T follicular helper cell (primary cell): ENCODE data around the gene CGB8.

Source experiments
- DNase-seq: peaks from one replicate; pipeline ENCODE4 v3.0.0-alpha.2; 2020; ENCODE audit warnings: low read depth

Gene CGB8

DNA sequence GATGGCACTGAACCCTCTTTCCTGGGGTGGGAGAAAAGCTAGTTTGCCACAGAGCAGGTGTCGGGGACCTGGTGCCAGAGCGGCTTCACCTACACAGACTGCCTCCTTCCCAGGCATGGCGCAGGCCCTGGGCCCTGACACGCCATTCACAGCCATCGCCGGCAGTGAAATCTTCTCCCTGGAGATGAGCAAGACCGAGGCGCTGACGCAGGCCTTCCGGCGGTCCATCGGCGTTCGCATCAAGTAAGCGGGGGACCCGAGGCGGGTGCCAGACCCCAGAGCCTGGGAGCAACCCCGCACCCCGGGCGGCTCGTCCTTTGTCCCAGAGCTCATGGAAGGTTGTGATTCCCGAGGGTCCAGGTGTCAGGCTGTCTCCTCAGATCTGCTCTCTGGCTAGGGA lies 42.0 kb downstream of the CGB8 start:
- no peak for DNase-seq

DNA sequence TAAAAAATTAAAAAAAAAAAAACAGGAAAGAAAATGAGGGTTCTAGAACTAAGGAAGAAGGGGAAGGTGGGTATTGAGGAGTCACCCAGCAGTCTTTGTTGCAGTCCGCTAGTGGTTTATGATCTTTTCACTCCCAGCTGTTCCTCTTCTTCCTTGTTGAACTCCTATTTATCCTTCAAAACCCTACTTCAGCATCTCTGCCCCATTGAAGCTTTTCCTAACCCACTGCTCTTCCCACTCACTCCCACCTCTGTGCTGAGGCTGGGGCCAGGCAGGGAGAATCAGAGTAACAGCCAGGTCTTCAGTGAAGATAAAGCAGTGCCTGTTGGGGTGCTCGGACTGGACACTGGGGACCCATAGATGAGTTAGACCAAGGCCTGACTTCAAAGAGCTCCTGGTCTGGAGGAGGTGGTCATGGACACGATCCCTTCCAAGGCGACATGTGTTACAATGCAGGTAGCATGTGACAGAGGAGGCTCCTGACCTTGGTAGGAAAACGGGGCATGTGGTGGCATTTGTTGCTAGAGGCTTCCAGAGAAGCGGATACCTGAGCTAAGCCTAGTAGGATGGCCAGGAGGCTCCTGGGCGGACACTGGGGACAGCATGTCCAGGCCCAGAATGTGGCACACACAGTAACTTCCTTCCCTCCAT lies 43.8 kb downstream of the CGB8 start:
- no peak for DNase-seq

DNA sequence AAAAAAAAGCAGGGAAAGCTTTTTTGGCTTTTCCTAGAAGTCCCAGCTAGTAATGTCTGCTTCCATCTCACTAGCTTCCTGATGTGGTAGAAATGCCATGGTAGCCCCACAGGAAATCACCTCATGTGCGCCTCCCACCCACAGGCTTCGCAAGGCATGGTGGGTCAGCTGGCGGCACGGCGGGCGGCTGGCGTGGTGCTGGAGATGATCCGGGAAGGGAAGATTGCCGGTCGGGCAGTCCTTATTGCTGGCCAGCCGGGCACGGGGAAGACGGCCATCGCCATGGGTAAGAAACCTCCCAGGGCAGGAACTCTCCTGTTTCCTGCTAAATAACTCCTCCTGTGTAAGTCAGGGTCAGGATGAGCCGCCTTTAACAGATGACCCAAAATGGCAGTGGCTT lies 44.8 kb downstream of the CGB8 start:
- no peak for DNase-seq

DNA sequence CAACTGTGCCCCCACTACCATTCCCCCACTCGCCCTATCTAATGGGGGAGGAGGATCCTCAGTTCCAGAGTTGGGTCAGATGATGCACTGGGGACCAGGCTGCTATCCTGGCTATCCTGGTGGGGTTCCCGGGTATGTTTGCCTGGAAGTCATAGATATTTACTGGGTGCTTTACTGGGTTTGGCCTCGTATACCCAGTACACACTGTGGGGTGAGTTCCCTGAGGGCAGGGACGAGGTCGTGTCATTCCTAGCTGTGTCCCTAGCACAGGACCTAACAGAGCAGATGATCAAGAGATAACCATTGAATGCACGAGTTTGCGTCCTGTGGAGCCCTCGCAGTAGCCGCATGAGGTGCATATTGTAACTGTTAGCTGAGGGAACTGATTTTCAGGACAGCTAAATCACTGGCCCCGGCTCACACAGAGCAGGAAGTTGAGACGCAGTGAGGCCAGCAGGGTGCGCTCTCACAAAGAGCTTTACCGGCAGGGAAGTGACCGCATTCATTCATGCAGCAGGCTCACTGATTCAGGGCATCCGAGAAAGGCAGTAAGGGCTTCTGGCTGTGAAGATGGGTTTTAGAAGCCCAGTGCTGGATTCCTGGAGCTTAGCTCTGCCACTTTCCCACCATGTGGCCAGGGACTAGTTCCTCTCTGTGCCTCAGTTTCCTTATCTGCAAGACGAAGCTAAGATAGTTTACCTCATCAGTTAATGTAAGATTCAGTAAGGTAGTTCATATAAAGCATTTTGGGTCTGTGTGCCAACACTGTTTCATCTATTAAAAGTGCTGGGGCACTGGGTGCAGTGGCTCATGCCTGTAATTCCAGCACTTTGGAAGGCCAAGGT lies 49.2 kb downstream of the CGB8 start:
- peak; percentile 55 for DNase-seq

DNA sequence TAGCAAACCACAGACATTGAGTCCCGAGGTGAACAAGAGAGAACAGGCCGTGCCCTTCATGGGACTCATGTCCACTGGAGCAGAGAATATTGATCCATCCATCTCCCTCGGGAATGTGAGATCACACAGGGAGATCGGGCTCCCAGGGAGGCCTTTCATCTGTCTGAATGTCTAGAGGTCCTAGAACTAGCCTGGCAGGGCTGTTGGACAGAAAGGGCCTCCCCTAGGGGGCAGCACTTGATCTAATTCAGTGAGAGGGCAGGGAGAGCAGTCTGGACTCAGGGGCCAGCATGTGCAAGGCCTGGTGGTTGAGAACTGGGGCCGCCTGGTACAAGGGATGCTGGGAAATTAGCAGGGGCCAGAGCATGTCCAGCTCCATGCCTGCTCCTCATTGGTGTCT lies 50.9 kb downstream of the CGB8 start:
- DNase-seq: peak; percentile 15
